H1 (cell line): ENCODE results near the gene ASIC1.

ENCODE experiments used
- ATF3 ChIP-seq: IDR thresholded peaks from 2 replicates; pipeline ENCODE4 v1.6.1; 2011; ENCODE audit warnings: low read depth, mild to moderate bottlenecking, low read length; ENCODE audit not compliant: insufficient read depth
- CREB1 ChIP-seq: IDR thresholded peaks from 2 replicates; pipeline ENCODE4 v1.6.1; 2012; ENCODE audit warnings: inconsistent platforms
- CTCF ChIP-seq, 3 experiments: IDR thresholded peaks; 1 replicate in 2 of 3; 2 replicates in 1 of 3; pipeline versions ENCODE4 v1.5.1 to v1.6.1; 2011; ENCODE audit warnings: low read length in 3 of 3, mild to moderate bottlenecking in 3 of 3, inconsistent platforms in 2 of 3, low read depth in 1 of 3, moderate library complexity in 1 of 3; ENCODE audit not compliant: insufficient read depth in 1 of 3; ENCODE audit errors: control extremely low read depth in 1 of 3
- E2F6 ChIP-seq: IDR thresholded peaks from 2 replicates; pipeline ENCODE4 v1.6.1; 2012; ENCODE audit warnings: inconsistent platforms
- POLR2A ChIP-seq, 2 experiments: IDR thresholded peaks; 1 replicate in 1 of 2; 2 replicates in 1 of 2; pipeline ENCODE4 v1.6.1; 2011; ENCODE audit warnings: low read depth in 2 of 2, low read length in 2 of 2, mild to moderate bottlenecking in 2 of 2; ENCODE audit errors: control extremely low read depth in 1 of 2
- POLR2AphosphoS5 ChIP-seq: IDR thresholded peaks from 2 replicates; pipeline ENCODE4 v1.6.1; 2011; ENCODE audit warnings: low read depth, low read length
- RBBP5 ChIP-seq: IDR thresholded peaks from 2 replicates; pipeline ENCODE4 v1.7.1; 2012; ENCODE audit warnings: low read depth, mild to moderate bottlenecking, inconsistent platforms, low read length, moderate library complexity, borderline replicate concordance
- RFX5 ChIP-seq: IDR thresholded peaks from 2 replicates; pipeline ENCODE4 v1.6.1; 2011; ENCODE audit warnings: low read depth, low read length, improper control_type of control experiment, borderline replicate concordance
- SIN3A ChIP-seq, 2 experiments: IDR thresholded peaks in 1 of 2; conservative IDR thresholded peaks in 1 of 2; 2 replicates each; pipeline ENCODE4 v1.6.1; 2011 to 2012; ENCODE audit warnings: low read length in 2 of 2, improper control_type of control experiment in 1 of 2, low read depth in 1 of 2, mild to moderate bottlenecking in 1 of 2
- SRF ChIP-seq: IDR thresholded peaks from 2 replicates; pipeline ENCODE4 v1.6.1; 2011; ENCODE audit warnings: mild to moderate bottlenecking, low read depth, low read length, moderate library complexity
- SUZ12 ChIP-seq: fragments of 200-600 bp; sonication (generic); IDR thresholded peaks from 2 replicates; pipeline ENCODE4 v1.6.1; 2012; ENCODE audit warnings: mild to moderate bottlenecking, inconsistent platforms, low read length, moderate library complexity, mixed read lengths
- TAF1 ChIP-seq: IDR thresholded peaks from 2 replicates; pipeline ENCODE4 v1.6.1; 2011; ENCODE audit warnings: mild to moderate bottlenecking, low read depth, low read length
- USF2 ChIP-seq: IDR thresholded peaks from 2 replicates; pipeline ENCODE4 v1.6.1; 2011; ENCODE audit warnings: low read length, improper control_type of control experiment
- ZNF274 ChIP-seq: IDR thresholded peaks from 2 replicates; pipeline ENCODE4 v1.7.0; 2012; ENCODE audit warnings: low read length, borderline replicate concordance; ENCODE audit errors: extremely low read depth

- TF ChIP-seq SIN3A (conservative IDR thresholded peaks at IDR 0.05 in 1 of 2, IDR thresholded peaks at IDR 0.05 in 1 of 2; ENCODE audit: low read depth in 1 of 2, low read length in 2 of 2), result no peak
- TF ChIP-seq POLR2A (IDR thresholded peaks at IDR 0.05; ENCODE audit: control extremely low read depth in 1 of 2, low read depth in 2 of 2, low read length in 2 of 2), result no peak
- no peak for TF ChIP-seq POLR2AphosphoS5
- no peak for TF ChIP-seq RBBP5
- no peak for TF ChIP-seq CREB1
- TF ChIP-seq CTCF (IDR thresholded peaks at IDR 0.05; ENCODE audit: control extremely low read depth in 1 of 3, insufficient read depth in 1 of 3, low read depth in 1 of 3, low read length in 3 of 3), result no peak
- TF ChIP-seq E2F6, result no peak
- no peak for TF ChIP-seq ZNF274
- no peak for TF ChIP-seq ATF3
- no peak for TF ChIP-seq TAF1
- no peak for TF ChIP-seq USF2
- TF ChIP-seq RFX5, result no peak
- TF ChIP-seq SUZ12, result no peak
- no peak for TF ChIP-seq SRF
Observed at GRCh38 chr12:50061171-50061570, 3.8 kb downstream of the ASIC1 start.
